Right renal pelvis (tissue), 4 donors: ENCODE measurements around the gene APCS. TPM values are rescaled to one million over a fixed set of nuclear protein-coding genes. Genes with fewer than 3 reads are reported as not detected.

Source experiments
- polyA plus RNA-seq, 4 donors: library from polyadenylated mRNA; unstranded; fragments of 120-200 nt; gene quantifications; one replicate each; pipeline ENCODE4 v1.2.1, GENCODE V29; 2013; ENCODE audit not compliant: insufficient read length in 4 of 4

The APCS gene
- polyA plus RNA-seq, 4 donors, result not detected

Other genes with a start within 250 kb of the APCS start
- not detected for gene OR10J4, start 155.6 kb upstream of the APCS start, polyA plus RNA-seq
- gene OR10J1, start 148.1 kb upstream of the APCS start, polyA plus RNA-seq, result under 1 TPM in 1 of 4 donors, not detected in 3; 0.03 TPM
- not detected for gene OR10J5, start 51.8 kb upstream of the APCS start, polyA plus RNA-seq
- not detected for gene CRP, start 126.8 kb downstream of the APCS start, polyA plus RNA-seq
- 10 to 100 TPM; 28.5 to 41.3 (median 31.8) TPM for gene DUSP23, start 193.1 kb downstream of the APCS start, polyA plus RNA-seq
- under 1 TPM; 0.19 to 0.58 (median 0.30) TPM for gene FCRL6, start 214.5 kb downstream of the APCS start, polyA plus RNA-seq
- under 1 TPM; 0.62 to 0.82 (median 0.72) TPM for gene SLAMF8, start 239.0 kb downstream of the APCS start, polyA plus RNA-seq